Esophagus muscularis mucosa (tissue), 4 donors: ENCODE data around the gene SARNP. TPM values are rescaled to one million over a fixed set of nuclear protein-coding genes. Genes with fewer than 3 reads are reported as not detected.
A peak's percentile ranks its signal among the peaks of the same experiment; 100 is the strongest.

ENCODE experiments used
- DNase-seq: peaks from one replicate; pipeline ENCODE4 v3.0.0-alpha.2; 2017; ENCODE audit errors: extremely low spot score
- H3K27ac ChIP-seq, 4 donors: fragments of 200-600 bp; sonication (generic); replicated peaks in 1 of 4; 1 replicate in 3 of 4; 2 replicates in 1 of 4; pipeline ENCODE4 v1.5.1; 2016 to 2019; ENCODE audit warnings: mild to moderate bottlenecking in 1 of 4
- H3K27me3 ChIP-seq, 4 donors: fragments of 200-600 bp; sonication (generic); one replicate each; pipeline versions ENCODE4 v1.5.1 to v1.6.0; 2016 to 2019
- H3K36me3 ChIP-seq, 4 donors: fragments of 200-600 bp; sonication (generic); one replicate each; pipeline ENCODE4 v1.5.1; 2016 to 2019
- H3K4me1 ChIP-seq, 4 donors: fragments of 200-600 bp; sonication (generic); one replicate each; pipeline ENCODE4 v1.5.1; 2016 to 2019
- H3K4me3 ChIP-seq, 4 donors: fragments of 200-600 bp; sonication (generic); 1 replicate in 2 of 4; 2 replicates in 2 of 4; pipeline ENCODE4 v1.5.1; 2016 to 2019; ENCODE audit warnings: mild to moderate bottlenecking in 4 of 4, moderate library complexity in 1 of 4
- H3K9me3 ChIP-seq, 4 donors: fragments of 200-600 bp; sonication (generic); 1 replicate in 3 of 4; 2 replicates in 1 of 4; pipeline ENCODE4 v1.5.1; 2016 to 2019
- EP300 ChIP-seq: sonication (generic); formaldehyde crosslinking; IDR thresholded peaks from one replicate; pipeline ENCODE4 v1.6.1; 2017; ENCODE audit warnings: antibody characterized with exemption
- POLR2A ChIP-seq: fragments of 450-650 bp; IDR thresholded peaks from one replicate; pipeline ENCODE4 v1.6.1; 2017; ENCODE audit warnings: antibody characterized with exemption, moderate library complexity, mild to moderate bottlenecking, low read depth
- POLR2AphosphoS5 ChIP-seq, 2 donors: sonication (generic); formaldehyde crosslinking; IDR thresholded peaks; one replicate each; pipeline ENCODE4 v1.6.1; 2017; ENCODE audit warnings: antibody characterized with exemption in 2 of 2
- WGBS: methylation state at CpG from one replicate; pipeline ENCODE4 v1.1.5; 2018; 5-methylcytosine and 5-hydroxymethylcytosine counted together
- intact Hi-C: fragments of 100-400 bp; cut with DNase I; formaldehyde crosslinking; loops from one replicate; pipeline ENCODE4 v1.15.1; 2023
- total RNA-seq, 4 donors: library from RNA; depleted of rRNA; stranded (reverse); fragments of >200 nt; gene quantifications; one replicate each; pipeline versions ENCODE4 v1.1.0 to v1.2.1, GENCODE V29; 2016
- TF ChIP-seq, protein P1 (sequence below), 3 experiments: fragments of 200-600 bp in 2 of 3; fragments of 450-650 bp in 1 of 3; sonication (generic) in 2 of 3; IDR thresholded peaks; one replicate each; pipeline ENCODE4 v1.5.1; 2017 to 2019; ENCODE audit warnings: antibody characterized with exemption in 3 of 3, mild to moderate bottlenecking in 2 of 3, moderate library complexity in 1 of 3

Gene SARNP
- total RNA-seq, 4 donors from 2014 or later, result 57.7 to 78.0 (median 70.1) TPM

DNA sequence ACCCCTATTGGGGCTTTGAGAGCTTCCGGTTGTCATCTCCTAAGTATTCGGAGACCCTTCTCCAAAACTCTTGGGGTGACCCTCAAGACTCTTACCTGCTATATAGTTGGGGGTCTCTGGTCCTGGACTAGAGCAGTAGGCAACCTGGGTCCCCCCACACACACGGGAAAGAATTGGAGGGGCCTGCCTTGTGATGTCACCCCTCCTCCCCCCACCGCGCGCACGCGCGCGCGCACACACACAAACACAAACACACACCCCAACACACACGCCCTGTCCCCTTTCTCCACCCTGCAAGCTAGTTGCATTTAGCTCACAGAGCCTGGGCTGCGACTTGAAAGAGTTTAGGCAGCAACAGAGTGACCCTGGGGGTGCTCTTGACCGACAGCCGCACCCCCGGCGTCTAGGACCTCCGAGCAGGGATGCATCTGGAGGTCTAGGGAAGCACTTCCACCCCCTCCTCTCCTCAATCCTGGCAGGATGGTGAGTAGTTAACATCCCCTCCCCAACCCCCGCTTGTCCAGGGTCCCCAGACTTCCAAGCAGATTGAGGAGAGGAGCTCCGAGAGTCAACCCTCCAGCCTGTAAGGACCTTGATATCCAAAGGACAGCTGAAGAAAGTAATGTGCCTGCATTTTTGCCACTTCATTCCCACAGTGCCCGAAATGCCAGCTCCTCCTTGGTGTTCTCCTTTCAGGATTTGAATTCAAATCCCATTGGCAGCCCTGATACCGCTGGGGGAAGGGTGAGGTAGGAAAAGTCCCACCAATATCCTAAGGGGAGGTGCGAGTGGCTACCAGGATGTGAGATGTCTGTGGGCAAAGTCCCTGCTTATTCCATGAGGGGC, 13.3 kb upstream of the SARNP start:
- H3K9me3 ChIP-seq, result no peaks in the 10 kb centered on the region
- H3K4me1 ChIP-seq, result peaks cover 39 to 65% (median 60%) of the 10 kb centered on the region in 4 donors
- intact Hi-C loops, result no loop called here
- DNase-seq, result peak; percentile 96
- no peaks in the 10 kb centered on the region for H3K27me3 ChIP-seq
- H3K4me3 ChIP-seq, result peak overlapping the region; percentile 81 to 98 (median 86)
- peaks cover 0 to 27% (median 17%) of the 10 kb centered on the region in 4 donors for H3K36me3 ChIP-seq
- WGBS, result 3% methylated on average over 22 of the region's 23 CpGs
- peak overlapping the region; percentile 88 to 94 (median 92) for H3K27ac ChIP-seq
- TF ChIP-seq, protein P1, sequence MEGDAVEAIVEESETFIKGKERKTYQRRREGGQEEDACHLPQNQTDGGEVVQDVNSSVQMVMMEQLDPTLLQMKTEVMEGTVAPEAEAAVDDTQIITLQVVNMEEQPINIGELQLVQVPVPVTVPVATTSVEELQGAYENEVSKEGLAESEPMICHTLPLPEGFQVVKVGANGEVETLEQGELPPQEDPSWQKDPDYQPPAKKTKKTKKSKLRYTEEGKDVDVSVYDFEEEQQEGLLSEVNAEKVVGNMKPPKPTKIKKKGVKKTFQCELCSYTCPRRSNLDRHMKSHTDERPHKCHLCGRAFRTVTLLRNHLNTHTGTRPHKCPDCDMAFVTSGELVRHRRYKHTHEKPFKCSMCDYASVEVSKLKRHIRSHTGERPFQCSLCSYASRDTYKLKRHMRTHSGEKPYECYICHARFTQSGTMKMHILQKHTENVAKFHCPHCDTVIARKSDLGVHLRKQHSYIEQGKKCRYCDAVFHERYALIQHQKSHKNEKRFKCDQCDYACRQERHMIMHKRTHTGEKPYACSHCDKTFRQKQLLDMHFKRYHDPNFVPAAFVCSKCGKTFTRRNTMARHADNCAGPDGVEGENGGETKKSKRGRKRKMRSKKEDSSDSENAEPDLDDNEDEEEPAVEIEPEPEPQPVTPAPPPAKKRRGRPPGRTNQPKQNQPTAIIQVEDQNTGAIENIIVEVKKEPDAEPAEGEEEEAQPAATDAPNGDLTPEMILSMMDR (IDR thresholded peaks at IDR 0.05), result no peak
- TF ChIP-seq POLR2AphosphoS5 (IDR thresholded peaks at IDR 0.05) (peak; percentile 44 to 90), EP300 (no peak), POLR2A (peak; percentile 45)

- H3K27me3 ChIP-seq, result no peaks in the 10 kb centered on the region
- H3K27ac ChIP-seq, result peak overlapping the region; percentile 88 to 94 (median 92)
- 2% methylated on average over 28 of the region's 37 CpGs for WGBS
- TF ChIP-seq, protein P1 (IDR thresholded peaks at IDR 0.05), result no peak
- TF ChIP-seq EP300, result no peak
- no peak for TF ChIP-seq POLR2A
- no peak for TF ChIP-seq POLR2AphosphoS5 (IDR thresholded peaks at IDR 0.05)
- H3K36me3 ChIP-seq, result peaks cover 0 to 21% (median 11%) of the 10 kb centered on the region in 4 donors
- DNase-seq, result no peak
- peaks cover 44 to 73% (median 68%) of the 10 kb centered on the region in 4 donors for H3K4me1 ChIP-seq
- no peaks in the 10 kb centered on the region for H3K9me3 ChIP-seq
- intact Hi-C loops, result loop anchor here (5.0 kb wide), 1 partner anchor 97 kb away; the partner anchor contains the start of gene PYM1
- H3K4me3 ChIP-seq, result peak overlapping the region; percentile 81 to 98 (median 86)
Measured at GRCh38 chr12:55829967-55830600, 12.6 kb upstream of the SARNP start.

DNA sequence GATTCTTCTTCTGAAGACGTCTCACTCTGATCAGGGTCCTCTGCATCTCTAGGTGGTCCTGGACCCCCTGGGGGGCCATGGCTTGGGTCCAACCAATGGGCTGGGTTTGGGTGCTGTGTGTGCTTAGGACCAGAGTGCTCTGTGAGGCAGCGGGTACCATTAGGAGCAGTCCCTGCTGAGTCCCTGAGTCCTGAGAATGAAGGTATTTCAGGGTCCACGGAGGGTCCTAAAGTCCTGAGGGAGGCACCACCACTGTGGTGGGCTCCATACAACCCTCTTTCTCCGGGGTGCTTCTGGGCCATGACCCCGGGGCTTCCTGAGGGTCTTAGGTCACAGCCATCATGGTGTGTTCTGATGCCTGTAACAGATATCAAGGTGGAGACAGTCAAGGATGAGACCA, 10.8 kb upstream of the SARNP start:
- Histone ChIP-seq H3K27me3 (no peaks in the 10 kb centered on the region), H3K9me3 (no peaks in the 10 kb centered on the region), H3K4me3 (peak overlapping the region; percentile 81 to 98 (median 86)), H3K27ac (peak overlapping the region; percentile 88 to 94 (median 90)), H3K4me1 (peaks cover 48 to 85% (median 73%) of the 10 kb centered on the region in 4 donors), H3K36me3 (peaks cover 0 to 21% (median 9%) of the 10 kb centered on the region in 4 donors)
- DNase-seq, result no peak
- intact Hi-C loops, result loop anchor here (5.0 kb wide), 1 partner anchor 99 kb away; the partner anchor contains the start of gene PYM1
- 95% methylated on average over 5 of the region's 5 CpGs for WGBS
- TF ChIP-seq POLR2A (no peak), EP300 (no peak), POLR2AphosphoS5 (IDR thresholded peaks at IDR 0.05) (no peak)
- TF ChIP-seq, protein P1 (IDR thresholded peaks at IDR 0.05), result no peak

DNA sequence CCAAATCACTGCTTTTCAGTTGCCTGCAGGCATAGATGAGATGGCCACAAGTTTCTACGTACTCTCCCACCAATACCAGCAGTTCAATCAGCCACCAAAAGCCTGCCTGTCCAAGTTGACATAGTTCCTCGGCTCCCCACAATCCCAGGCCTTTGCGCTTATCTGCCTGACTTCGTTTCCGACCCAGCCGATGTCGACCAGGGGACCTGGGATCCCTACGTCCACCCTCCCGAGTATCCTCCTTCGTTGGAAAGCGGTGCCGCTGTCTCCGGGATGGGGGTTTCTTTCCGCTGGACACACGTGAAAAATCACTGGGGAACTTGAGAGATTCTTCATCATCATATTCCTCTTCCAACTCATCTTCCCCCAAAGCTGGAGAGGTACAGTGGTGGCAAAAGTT, 10.3 kb upstream of the SARNP start:
- H3K27me3 ChIP-seq, result no peaks in the 10 kb centered on the region
- H3K27ac ChIP-seq, result peak overlapping the region in 3 of 4 donors; percentile 88 to 94 (median 90)
- peaks cover 0 to 23% (median 13%) of the 10 kb centered on the region in 4 donors for H3K36me3 ChIP-seq
- H3K4me1 ChIP-seq, result peaks cover 48 to 79% (median 70%) of the 10 kb centered on the region in 4 donors
- H3K9me3 ChIP-seq, result no peaks in the 10 kb centered on the region
- TF ChIP-seq EP300 (no peak), POLR2AphosphoS5 (IDR thresholded peaks at IDR 0.05) (no peak), POLR2A (no peak)
- TF ChIP-seq, protein P1 (IDR thresholded peaks at IDR 0.05), result no peak
- WGBS, result 94% methylated on average over 15 of the region's 15 CpGs
- no peak overlapping the region for H3K4me3 ChIP-seq
- no peak for DNase-seq
- intact Hi-C loops, result loop anchor here (5.0 kb wide), 1 partner anchor 99 kb away; the partner anchor contains the start of gene PYM1
